SU-DHL-6 (cell line): ENCODE measurements around the gene ADAM12.

Experiments used
- H2AFZ ChIP-seq: fragments of 200-600 bp; sonication (generic); 2 replicates; pipeline ENCODE4 v1.6.1; 2014; ENCODE audit warnings: low read depth, mild to moderate bottlenecking, moderate library complexity, mixed read lengths, antibody characterized with exemption, low read length; ENCODE audit not compliant: severe bottlenecking
- H3F3A ChIP-seq: fragments of 200-600 bp; shearing (Covaris generic); 2 replicates; pipeline ENCODE4 v1.6.0; 2016; ENCODE audit warnings: antibody characterized with exemption, mild to moderate bottlenecking; ENCODE audit not compliant: insufficient read depth
- H3K27ac ChIP-seq: fragments of 200-600 bp; sonication (generic); 2 replicates; pipeline ENCODE4 v1.5.1; 2016; ENCODE audit warnings: low read depth, mild to moderate bottlenecking, low read length, moderate library complexity, mixed read lengths
- H3K27me3 ChIP-seq: fragments of 200-600 bp; sonication (generic), shearing (Covaris generic); 2 replicates; pipeline ENCODE4 v1.6.0; 2014; ENCODE audit warnings: mild to moderate bottlenecking, low read length
- H3K36me3 ChIP-seq: fragments of 200-600 bp; sonication (generic); 2 replicates; pipeline ENCODE4 v1.6.1; 2014; ENCODE audit warnings: mild to moderate bottlenecking, low read length, mixed read lengths
- H3K4me2 ChIP-seq: fragments of 300-600, 200-600 bp; shearing (Covaris generic), sonication (generic); 2 replicates; pipeline ENCODE4 v1.6.0; 2014; ENCODE audit warnings: low read length, low read depth, mild to moderate bottlenecking; ENCODE audit not compliant: poor library complexity, severe bottlenecking
- H3K4me3 ChIP-seq: fragments of 200-600 bp; sonication (generic); 2 replicates; pipeline ENCODE4 v1.5.1; 2014; ENCODE audit warnings: antibody characterized with exemption, low read length, mild to moderate bottlenecking, mixed read lengths; ENCODE audit not compliant: insufficient read depth, poor library complexity, severe bottlenecking
- H3K79me2 ChIP-seq: fragments of 200-600 bp; sonication (generic); 2 replicates; pipeline ENCODE4 v1.6.1; 2014; ENCODE audit warnings: mild to moderate bottlenecking, low read length, moderate library complexity; ENCODE audit not compliant: insufficient read depth
- H3K9ac ChIP-seq: fragments of 200-600 bp; sonication (generic); 2 replicates; pipeline ENCODE4 v1.7.0; 2014; ENCODE audit warnings: mild to moderate bottlenecking, low read length
- H3K9me2 ChIP-seq: fragments of 200-600 bp; sonication (generic); replicated peaks from 2 replicates; pipeline ENCODE4 v1.6.1; 2014; ENCODE audit warnings: low read length; ENCODE audit not compliant: insufficient read depth
- H3K9me3 ChIP-seq: fragments of 200-600 bp; sonication (generic); 2 replicates; pipeline ENCODE4 v1.6.1; 2014; ENCODE audit warnings: low read length, mixed read lengths; ENCODE audit not compliant: insufficient read depth
- H4K20me1 ChIP-seq: fragments of 200-600 bp; sonication (generic); 2 replicates; pipeline ENCODE4 v1.6.1; 2014; ENCODE audit warnings: low read depth, mild to moderate bottlenecking, antibody characterized with exemption, low read length, moderate library complexity, mixed read lengths
- CTCF ChIP-seq: fragments of 200-600 bp; sonication (generic); IDR thresholded peaks from one replicate; pipeline ENCODE4 v1.5.1; 2017; ENCODE audit warnings: antibody characterized with exemption, mild to moderate bottlenecking, low read length, moderate library complexity; ENCODE audit not compliant: insufficient read depth, poor library complexity, severe bottlenecking
- EZH2phosphoT487 ChIP-seq: fragments of 200-600 bp; sonication (generic), shearing (Covaris generic); conservative IDR thresholded peaks from 2 replicates; pipeline ENCODE4 v1.6.1; 2018; ENCODE audit warnings: mild to moderate bottlenecking, antibody characterized with exemption, low read length, moderate library complexity, mixed read lengths

Gene ADAM12

DNA sequence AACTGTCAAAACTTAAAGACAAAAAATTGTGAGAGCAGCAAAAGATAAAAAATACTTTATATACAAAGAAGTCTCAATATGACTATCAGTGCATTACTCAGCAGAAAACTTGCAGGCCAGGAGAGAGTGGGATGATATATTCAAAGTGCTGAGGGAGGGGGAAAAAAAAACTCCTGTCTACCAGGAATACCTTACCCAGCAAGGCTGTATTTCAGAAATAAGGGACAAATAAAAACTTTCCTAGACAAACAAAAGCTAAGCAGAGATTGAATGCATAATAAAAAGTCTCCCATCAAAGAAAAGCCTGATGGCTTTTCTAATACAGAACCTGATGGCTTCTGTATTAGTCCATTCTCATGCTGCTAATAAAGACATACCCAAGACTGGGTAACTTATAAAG is 31.1 kb downstream of the ADAM12 start:
- H4K20me1 ChIP-seq = no peaks in the 10 kb centered on the region
- H3F3A ChIP-seq = no peaks in the 10 kb centered on the region
- no peaks in the 10 kb centered on the region for H3K36me3 ChIP-seq
- H3K27me3 ChIP-seq = no peaks in the 10 kb centered on the region
- H2AFZ ChIP-seq = no peak overlapping the region
- H3K9ac ChIP-seq = no peak overlapping the region
- TF ChIP-seq CTCF (no peak), EZH2phosphoT487 (no peak)
- H3K27ac ChIP-seq = no peak overlapping the region
- H3K4me3 ChIP-seq = no peak overlapping the region
- no peak overlapping the region for H3K4me2 ChIP-seq
- no peaks in the 10 kb centered on the region for H3K9me3 ChIP-seq
- H3K9me2 ChIP-seq = no peaks in the 10 kb centered on the region
- H3K79me2 ChIP-seq = no peaks in the 10 kb centered on the region

- Histone ChIP-seq H3K36me3 (no peaks in the 10 kb centered on the region), H3F3A (no peaks in the 10 kb centered on the region), H3K9me3 (no peaks in the 10 kb centered on the region), H3K27ac (no peak overlapping the region), H3K4me2 (no peak overlapping the region), H3K27me3 (no peaks in the 10 kb centered on the region), H3K9me2 (no peaks in the 10 kb centered on the region), H3K4me3 (no peak overlapping the region), H3K79me2 (no peaks in the 10 kb centered on the region), H4K20me1 (no peaks in the 10 kb centered on the region), H3K9ac (no peak overlapping the region), H2AFZ (no peak overlapping the region)
- TF ChIP-seq CTCF (no peak), EZH2phosphoT487 (no peak)
These were observed 34.6 kb downstream of the ADAM12 start for GRCh38 chr10:126353666-126354065.

DNA sequence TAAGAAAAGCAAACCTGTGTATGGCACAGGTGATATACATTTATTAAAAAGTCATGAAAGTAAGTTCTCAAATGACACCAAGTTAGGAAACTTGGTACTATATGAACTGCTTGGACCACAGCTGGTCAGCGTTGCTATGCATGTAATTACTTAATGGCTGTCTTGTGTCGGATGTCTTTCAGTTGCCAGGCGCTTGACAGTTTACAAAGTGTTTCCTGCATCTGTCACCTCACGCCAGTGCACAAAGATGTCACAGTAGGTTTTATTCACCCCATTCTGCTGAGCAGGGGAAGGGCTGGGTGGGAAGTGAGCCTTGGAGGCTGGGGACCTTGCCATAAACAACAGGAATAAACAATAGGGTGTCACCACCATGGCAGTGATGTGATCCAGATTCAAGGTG is 35.8 kb downstream of the ADAM12 start:
- Histone ChIP-seq H3K9me2 (no peaks in the 10 kb centered on the region), H3K27me3 (no peaks in the 10 kb centered on the region), H3K4me3 (no peak overlapping the region), H2AFZ (no peak overlapping the region), H3K79me2 (no peaks in the 10 kb centered on the region), H3K9me3 (no peaks in the 10 kb centered on the region), H3F3A (no peaks in the 10 kb centered on the region), H3K27ac (no peak overlapping the region), H3K36me3 (no peaks in the 10 kb centered on the region), H3K4me2 (no peak overlapping the region), H3K9ac (no peak overlapping the region), H4K20me1 (no peaks in the 10 kb centered on the region)
- no peak for TF ChIP-seq CTCF
- no peak for TF ChIP-seq EZH2phosphoT487

- Histone ChIP-seq H3K27me3 (no peaks in the 10 kb centered on the region), H3K9me2 (no peaks in the 10 kb centered on the region), H3F3A (no peaks in the 10 kb centered on the region), H3K9me3 (no peaks in the 10 kb centered on the region), H3K36me3 (no peaks in the 10 kb centered on the region), H3K27ac (no peak overlapping the region), H3K79me2 (no peaks in the 10 kb centered on the region), H3K4me3 (no peak overlapping the region), H3K4me2 (no peak overlapping the region), H3K9ac (no peak overlapping the region), H2AFZ (no peak overlapping the region), H4K20me1 (no peaks in the 10 kb centered on the region)
- TF ChIP-seq CTCF (no peak), EZH2phosphoT487 (no peak)
These were observed 37.3 kb downstream of the ADAM12 start for GRCh38 chr10:126351021-126351420.
